Activated CD4-positive, alpha-beta T cell treated with anti-CD3 and anti-CD28 coated beads, Interleukin-2, amount 10 ng/mL, durations not matched to agents 7 days and 5 days (primary cell): ENCODE data around the gene METAP1. TPM values are rescaled to one million over a fixed set of nuclear protein-coding genes. Genes with fewer than 3 reads are reported as not detected.

Experiments used
- microRNA-seq: library from miRNA; unstranded; fragments of <30 nt; microRNA quantifications from one replicate; pipeline ENCODE4 v1.2.0, GENCODE V29; 2021; ENCODE audit warnings: borderline microRNAs expressed, borderline replicate concordance
- total RNA-seq, 2 experiments: library from RNA; stranded (reverse); gene quantifications; one replicate each; pipeline ENCODE4 v1.2.3, GENCODE V29; 2021

METAP1 gene
- total RNA-seq, 2 experiments from 2014 or later: 49.2 to 59.7 TPM

Small RNA genes lying within 50 kb of the gene (microRNA-seq; reads per million reads assigned to microRNA genes)
- 2.7 reads per million, percentile 13 among the genes with 10 or more reads in this experiment for gene MIR3684

Other genes starting within 250 kb of the METAP1 start
- 100 to 1,000 TPM in 1 of 2 experiments, 10 to 100 TPM in 1; 83.7 to 101 TPM for gene EIF4E, start 66.6 kb upstream of the METAP1 start, total RNA-seq
- gene ADH5, start 93.1 kb downstream of the METAP1 start, total RNA-seq: 100 to 1,000 TPM; 105 to 120 TPM
- not detected for gene ADH4, start 148.6 kb downstream of the METAP1 start, total RNA-seq
- not detected for gene ADH6, start 223.5 kb downstream of the METAP1 start, total RNA-seq